ENCODE data around the gene RANBP17. TPM values are rescaled to one million over a fixed set of nuclear protein-coding genes. Genes with fewer than 3 reads are reported as not detected.

RANBP17 gene
- total RNA-seq, 1 experiment from 2014 or later = not detected

DNA sequence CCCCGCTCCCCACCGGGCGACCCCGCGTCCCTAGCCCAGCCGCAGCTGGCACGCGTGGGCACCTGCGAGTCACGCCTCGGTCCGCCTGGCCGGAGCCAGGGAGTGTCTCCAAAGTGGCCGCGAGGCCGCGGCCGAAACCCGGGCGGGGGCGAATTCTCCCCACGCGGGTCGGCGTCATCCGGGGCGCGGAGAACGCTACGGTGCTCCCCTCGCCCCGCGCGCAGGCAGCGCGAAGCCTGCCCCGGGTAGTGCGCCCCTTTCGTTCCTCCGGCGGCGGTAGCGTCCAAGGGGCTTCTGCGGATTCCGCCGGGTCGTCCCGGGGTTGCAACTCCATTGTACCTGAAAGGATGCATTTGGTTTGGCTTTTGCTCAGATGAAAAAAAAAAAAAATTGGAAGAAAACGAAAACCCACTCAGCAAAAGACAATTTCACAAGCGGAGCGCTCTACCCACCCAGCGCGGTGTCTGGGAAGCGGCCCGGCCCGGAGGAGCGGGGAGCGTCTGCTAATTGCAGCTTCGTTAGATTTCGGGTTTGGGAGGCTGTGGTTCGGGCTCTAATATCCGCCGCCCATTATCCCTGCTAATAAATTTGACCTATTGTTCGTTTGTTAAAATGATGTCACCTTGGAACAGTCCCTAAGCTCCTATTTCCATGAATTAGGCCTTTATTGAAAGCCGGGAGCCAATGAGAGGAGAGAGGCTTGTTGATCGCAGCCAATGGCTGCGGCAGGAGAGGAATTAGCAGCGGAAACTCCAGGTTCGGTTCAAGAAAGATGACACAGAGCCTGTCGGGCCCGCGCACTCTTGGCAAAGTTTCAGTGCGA lies 446.8 kb downstream of the RANBP17 start, which contains the start of gene TLX3:
Gene TLX3, plus strand, starts transcription at position 796 of the 823 bp plus-strand sequence. CDS start 118 bp downstream, outside the sequence.
- POLR2A ChIA-PET (ENCODE audit: low non-redundant PET) = no interaction called here
- DNase-seq (ENCODE audit: low spot score) = peak; percentile 15
- H3K27ac ChIP-seq (ENCODE audit: low read depth, low read length, poor library complexity, severe bottlenecking) = no peak within 1 kb of the TSS
- TF ChIP-seq EZH2 (IDR thresholded peaks at IDR 0.05; ENCODE audit: borderline replicate concordance, low read depth, low read length, poor library complexity, severe bottlenecking) = no peak
- no peak for TF ChIP-seq CTCF (conservative IDR thresholded peaks at IDR 0.05; ENCODE audit: low read depth, low read length)
- H3K27me3 ChIP-seq (replicated peaks; ENCODE audit: insufficient read depth, low read depth, low read length, poor library complexity) = peaks cover 100% of the 10 kb centered on the region
- no TSS peak for BruUV-seq (replicated peaks)
- CTCF ChIA-PET = no interaction called here
- intact Hi-C loops (cut with micrococcal nuclease; ENCODE audit: unreplicated experiment) = no loop called here
- no peaks in the 10 kb centered on the region for H3K9me3 ChIP-seq (ENCODE audit: low read depth, low read length, poor library complexity, severe bottlenecking)
- H3K4me1 ChIP-seq (ENCODE audit: insufficient read depth, low read length, poor library complexity, severe bottlenecking) = no peaks in the 10 kb centered on the region
- no peaks in the 10 kb centered on the region for H3K36me3 ChIP-seq (ENCODE audit: insufficient read depth, low read length, poor library complexity, severe bottlenecking)
- no peak within 1 kb of the TSS for H3K4me3 ChIP-seq (ENCODE audit: low read depth, low read length, poor library complexity, severe bottlenecking)

- Histone ChIP-seq H3K4me3 (ENCODE audit: low read depth, low read length, poor library complexity, severe bottlenecking) (no peak overlapping the region), H3K27me3 (replicated peaks; ENCODE audit: insufficient read depth, low read depth, low read length, poor library complexity) (peaks cover 100% of the 10 kb centered on the region), H3K9me3 (ENCODE audit: low read depth, low read length, poor library complexity, severe bottlenecking) (no peaks in the 10 kb centered on the region), H3K4me1 (ENCODE audit: insufficient read depth, low read length, poor library complexity, severe bottlenecking) (no peaks in the 10 kb centered on the region), H3K27ac (ENCODE audit: low read depth, low read length, poor library complexity, severe bottlenecking) (no peak overlapping the region), H3K36me3 (ENCODE audit: insufficient read depth, low read length, poor library complexity, severe bottlenecking) (no peaks in the 10 kb centered on the region)
- TF ChIP-seq EZH2 (IDR thresholded peaks at IDR 0.05; ENCODE audit: borderline replicate concordance, low read depth, low read length, poor library complexity, severe bottlenecking) (no peak), CTCF (conservative IDR thresholded peaks at IDR 0.05; ENCODE audit: low read depth, low read length) (no peak)
- no TSS peak for BruUV-seq (replicated peaks)
- no peak for DNase-seq (ENCODE audit: low spot score)
- ChIA-PET POLR2A (ENCODE audit: low non-redundant PET) (no interaction called here), CTCF (no interaction called here)
- intact Hi-C loops (cut with micrococcal nuclease; ENCODE audit: unreplicated experiment) = no loop called here
Observed at GRCh38 chr5:171309276-171310211, 447.7 kb downstream of the RANBP17 start.

DNA sequence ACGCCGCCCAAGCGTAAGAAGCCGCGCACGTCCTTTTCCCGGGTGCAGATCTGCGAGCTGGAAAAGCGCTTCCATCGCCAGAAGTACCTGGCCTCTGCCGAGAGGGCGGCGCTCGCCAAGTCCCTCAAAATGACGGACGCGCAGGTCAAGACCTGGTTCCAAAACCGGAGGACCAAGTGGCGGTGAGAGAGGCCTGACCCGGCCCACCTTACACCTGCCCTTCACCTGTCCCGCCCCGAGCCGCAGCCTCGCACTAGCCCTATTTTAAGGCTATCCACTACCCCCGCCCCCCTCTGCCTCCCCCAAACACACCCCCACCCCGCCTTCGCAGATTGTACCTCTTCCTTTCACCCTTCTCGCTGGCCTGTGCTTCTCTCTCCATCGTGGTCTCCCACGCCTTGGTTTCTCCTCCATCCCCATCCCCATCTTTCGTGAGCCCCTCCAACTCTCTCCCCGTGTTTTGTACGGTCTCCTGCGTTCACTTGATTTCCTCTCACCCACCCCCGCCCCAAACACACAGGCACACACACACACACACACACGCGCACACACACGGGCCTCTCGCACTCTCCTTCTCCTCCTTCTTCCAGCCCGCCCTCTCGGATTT lies 448.5 kb downstream of the RANBP17 start:
- Histone ChIP-seq H3K36me3 (ENCODE audit: insufficient read depth, low read length, poor library complexity, severe bottlenecking) (no peaks in the 10 kb centered on the region), H3K9me3 (ENCODE audit: low read depth, low read length, poor library complexity, severe bottlenecking) (no peaks in the 10 kb centered on the region), H3K4me3 (ENCODE audit: low read depth, low read length, poor library complexity, severe bottlenecking) (no peak overlapping the region), H3K27me3 (replicated peaks; ENCODE audit: insufficient read depth, low read depth, low read length, poor library complexity) (peaks cover 100% of the 10 kb centered on the region), H3K27ac (ENCODE audit: low read depth, low read length, poor library complexity, severe bottlenecking) (no peak overlapping the region), H3K4me1 (ENCODE audit: insufficient read depth, low read length, poor library complexity, severe bottlenecking) (no peaks in the 10 kb centered on the region)
- intact Hi-C loops (cut with micrococcal nuclease; ENCODE audit: unreplicated experiment) = no loop called here
- DNase-seq (ENCODE audit: low spot score) = no peak
- CTCF ChIA-PET = no interaction called here
- BruUV-seq (replicated peaks) = no TSS peak
- TF ChIP-seq CTCF (conservative IDR thresholded peaks at IDR 0.05; ENCODE audit: low read depth, low read length) (no peak), EZH2 (IDR thresholded peaks at IDR 0.05; ENCODE audit: borderline replicate concordance, low read depth, low read length, poor library complexity, severe bottlenecking) (no peak)
- POLR2A ChIA-PET (ENCODE audit: low non-redundant PET) = no interaction called here

Measured in A673 (cell line).